Trophoblast cell (in vitro differentiated cells and primary cell): Measurements from ENCODE around the gene RPL10.

Experiments used
- DNase-seq, 2 donors: peaks; one replicate each; pipeline ENCODE4 v3.0.0-alpha.2; 2016
- H2AFZ ChIP-seq: 2 replicates; pipeline ENCODE4 v1.6.1; 2013; ENCODE audit warnings: low read length, moderate library complexity, mild to moderate bottlenecking; ENCODE audit not compliant: insufficient read depth, poor library complexity
- H2AK5ac ChIP-seq: 2 replicates; pipeline ENCODE4 v1.6.1; 2013; ENCODE audit warnings: mild to moderate bottlenecking, low read length
- H2BK120ac ChIP-seq: 2 replicates; pipeline ENCODE4 v1.6.1; 2013; ENCODE audit warnings: low read length, mild to moderate bottlenecking, moderate library complexity; ENCODE audit not compliant: insufficient read depth, poor library complexity
- H2BK12ac ChIP-seq: 2 replicates; pipeline ENCODE4 v1.6.1; 2013; ENCODE audit warnings: mild to moderate bottlenecking, low read length, moderate library complexity
- H2BK5ac ChIP-seq: 2 replicates; pipeline ENCODE4 v1.6.1; 2013; ENCODE audit warnings: low read length, low read depth, moderate library complexity, mild to moderate bottlenecking; ENCODE audit not compliant: poor library complexity
- H3K14ac ChIP-seq: 2 replicates; pipeline ENCODE4 v1.6.1; 2013; ENCODE audit warnings: mild to moderate bottlenecking, low read length
- H3K18ac ChIP-seq: 2 replicates; pipeline ENCODE4 v1.6.1; 2013; ENCODE audit warnings: mild to moderate bottlenecking, low read length
- H3K23ac ChIP-seq: 2 replicates; pipeline ENCODE4 v1.6.1; 2013; ENCODE audit warnings: low read length
- H3K27ac ChIP-seq: 2 replicates; pipeline ENCODE4 v1.5.1; 2013; ENCODE audit warnings: low read depth, mild to moderate bottlenecking, inconsistent platforms, low read length, moderate library complexity
- H3K27me3 ChIP-seq: 2 replicates; pipeline ENCODE4 v1.6.1; 2013; ENCODE audit warnings: inconsistent platforms, mild to moderate bottlenecking, low read length, moderate library complexity; ENCODE audit not compliant: insufficient read depth
- H3K36me3 ChIP-seq, 2 experiments: 1 replicate in 1 of 2; 2 replicates in 1 of 2; pipeline ENCODE4 v1.6.1; 2013; ENCODE audit warnings: low read length in 2 of 2, mild to moderate bottlenecking in 2 of 2, moderate library complexity in 1 of 2; ENCODE audit not compliant: insufficient read depth in 2 of 2, control insufficient read depth in 1 of 2
- H3K4ac ChIP-seq: 2 replicates; pipeline ENCODE4 v1.6.1; 2013; ENCODE audit warnings: low read depth, mild to moderate bottlenecking, low read length, moderate library complexity
- H3K4me1 ChIP-seq, 2 experiments: 1 replicate in 1 of 2; 2 replicates in 1 of 2; pipeline ENCODE4 v1.6.1; 2013; ENCODE audit warnings: low read length in 2 of 2, mild to moderate bottlenecking in 2 of 2, moderate library complexity in 1 of 2; ENCODE audit not compliant: insufficient read depth in 2 of 2, control insufficient read depth in 1 of 2
- H3K4me2 ChIP-seq: 2 replicates; pipeline ENCODE4 v1.6.1; 2013; ENCODE audit warnings: inconsistent platforms, mild to moderate bottlenecking, low read length, moderate library complexity
- H3K4me3 ChIP-seq: 2 replicates; pipeline ENCODE4 v1.5.1; 2013; ENCODE audit warnings: mild to moderate bottlenecking, low read depth, low read length, inconsistent platforms
- H3K79me1 ChIP-seq: one replicate; pipeline ENCODE4 v1.6.1; 2013; ENCODE audit warnings: low read length
- H3K79me2 ChIP-seq: 2 replicates; pipeline ENCODE4 v1.6.1; 2013; ENCODE audit warnings: low read length, mild to moderate bottlenecking; ENCODE audit not compliant: control insufficient read depth, insufficient read depth, poor library complexity
- H3K9ac ChIP-seq: 2 replicates; pipeline ENCODE4 v1.6.1; 2013; ENCODE audit warnings: mild to moderate bottlenecking, low read length
- H3K9me3 ChIP-seq: 2 replicates; pipeline ENCODE4 v1.6.1; 2013; ENCODE audit warnings: low read depth, mild to moderate bottlenecking, control low read depth, inconsistent platforms, low read length; ENCODE audit not compliant: insufficient read depth
- H4K12ac ChIP-seq: 2 replicates; pipeline ENCODE4 v1.6.1; 2013; ENCODE audit warnings: low read depth, mild to moderate bottlenecking, low read length, moderate library complexity
- H4K8ac ChIP-seq: 2 replicates; pipeline ENCODE4 v1.6.1; 2013; ENCODE audit warnings: low read depth, mild to moderate bottlenecking, low read length, moderate library complexity
- H4K91ac ChIP-seq: one replicate; pipeline ENCODE4 v1.6.1; 2013; ENCODE audit warnings: low read depth, mild to moderate bottlenecking, low read length, moderate library complexity
- WGBS: extraction: QIAGEN DNeasy Blood & Tissue Kit; methylation state at CpG from one replicate; pipeline ENCODE4 v1.1.7; 2013; ENCODE audit warnings: missing lambda C conversion rate; ENCODE audit not compliant: insufficient read length, insufficient coverage; ENCODE audit errors: extremely low coverage; 5-methylcytosine and 5-hydroxymethylcytosine counted together

The RPL10 gene

GRCh38 chrX:154413142-154413541 lies 15.0 kb downstream of the RPL10 start:
- no peak overlapping the region for H4K8ac ChIP-seq
- no CpG with 5 or more reads among the region's 8 CpGs for WGBS
- H3K79me1 ChIP-seq, result peaks cover 9% of the 10 kb centered on the region
- H3K27me3 ChIP-seq, result no peaks in the 10 kb centered on the region
- no peak overlapping the region for H2BK12ac ChIP-seq
- peaks cover 0 to 4% of the 10 kb centered on the region in 2 experiments for H3K36me3 ChIP-seq
- H3K18ac ChIP-seq, result no peak overlapping the region
- no peak overlapping the region for H2BK5ac ChIP-seq
- H3K79me2 ChIP-seq, result peaks cover 11% of the 10 kb centered on the region
- no peaks in the 10 kb centered on the region for H3K9me3 ChIP-seq
- no peak overlapping the region for H3K23ac ChIP-seq
- H3K14ac ChIP-seq, result no peak overlapping the region
- H2AK5ac ChIP-seq, result no peak overlapping the region
- no peak overlapping the region for H2AFZ ChIP-seq
- H3K27ac ChIP-seq, result no peak overlapping the region
- H4K12ac ChIP-seq, result no peak overlapping the region
- no peak overlapping the region for H3K4me3 ChIP-seq
- H3K4me1 ChIP-seq, result peaks cover 9 to 14% of the 10 kb centered on the region in 2 experiments
- H3K4ac ChIP-seq, result no peak overlapping the region
- no peak overlapping the region for H3K9ac ChIP-seq
- H4K91ac ChIP-seq, result no peak overlapping the region
- H2BK120ac ChIP-seq, result no peak overlapping the region
- no peak overlapping the region for H3K4me2 ChIP-seq
- DNase-seq, result no peak

GRCh38 chrX:154417157-154417556 lies 19.0 kb downstream of the RPL10 start:
- H2BK5ac ChIP-seq, result no peak overlapping the region
- no peaks in the 10 kb centered on the region for H3K79me2 ChIP-seq
- no peaks in the 10 kb centered on the region for H3K79me1 ChIP-seq
- H3K4me1 ChIP-seq, result peaks cover 2 to 4% of the 10 kb centered on the region in 2 experiments
- no peak overlapping the region for H3K27ac ChIP-seq
- no peak overlapping the region for H2BK12ac ChIP-seq
- H3K4me2 ChIP-seq, result no peak overlapping the region
- H3K14ac ChIP-seq, result no peak overlapping the region
- H2AFZ ChIP-seq, result no peak overlapping the region
- no peak overlapping the region for H3K4me3 ChIP-seq
- H2AK5ac ChIP-seq, result no peak overlapping the region
- H4K91ac ChIP-seq, result no peak overlapping the region
- no peaks in the 10 kb centered on the region for H3K27me3 ChIP-seq
- no CpG with 5 or more reads among the region's 7 CpGs for WGBS
- no peak overlapping the region for H3K9ac ChIP-seq
- no peaks in the 10 kb centered on the region for H3K9me3 ChIP-seq
- H3K18ac ChIP-seq, result no peak overlapping the region
- no peak overlapping the region for H3K4ac ChIP-seq
- peaks cover 9 to 14% of the 10 kb centered on the region in 2 experiments for H3K36me3 ChIP-seq
- DNase-seq, result no peak
- no peak overlapping the region for H4K8ac ChIP-seq
- H2BK120ac ChIP-seq, result no peak overlapping the region
- H3K23ac ChIP-seq, result no peak overlapping the region
- H4K12ac ChIP-seq, result no peak overlapping the region

- no CpG with 5 or more reads among the region's 8 CpGs for WGBS
- no peak overlapping the region for H4K91ac ChIP-seq
- no peak overlapping the region for H3K18ac ChIP-seq
- H3K79me2 ChIP-seq, result no peaks in the 10 kb centered on the region
- no peak overlapping the region for H3K14ac ChIP-seq
- H3K4ac ChIP-seq, result no peak overlapping the region
- H3K27ac ChIP-seq, result no peak overlapping the region
- H3K23ac ChIP-seq, result no peak overlapping the region
- H2BK12ac ChIP-seq, result no peak overlapping the region
- H2AFZ ChIP-seq, result no peak overlapping the region
- H2AK5ac ChIP-seq, result no peak overlapping the region
- no peak overlapping the region for H2BK5ac ChIP-seq
- peaks cover 9 to 10% of the 10 kb centered on the region in 2 experiments for H3K36me3 ChIP-seq
- H3K4me1 ChIP-seq, result no peaks in the 10 kb centered on the region
- no peak overlapping the region for H3K4me3 ChIP-seq
- no peak for DNase-seq
- no peaks in the 10 kb centered on the region for H3K9me3 ChIP-seq
- no peak overlapping the region for H2BK120ac ChIP-seq
- H4K12ac ChIP-seq, result no peak overlapping the region
- no peak overlapping the region for H4K8ac ChIP-seq
- H3K27me3 ChIP-seq, result no peaks in the 10 kb centered on the region
- H3K79me1 ChIP-seq, result no peaks in the 10 kb centered on the region
- no peak overlapping the region for H3K4me2 ChIP-seq
- no peak overlapping the region for H3K9ac ChIP-seq
Observed at GRCh38 chrX:154419189-154419588, 21.0 kb downstream of the RPL10 start.

GRCh38 chrX:154419688-154420401 lies 21.7 kb downstream of the RPL10 start:
- H3K4ac ChIP-seq, result no peak overlapping the region
- H3K36me3 ChIP-seq, result peaks cover 9 to 10% of the 10 kb centered on the region in 2 experiments
- no peak overlapping the region for H3K27ac ChIP-seq
- H4K8ac ChIP-seq, result no peak overlapping the region
- H3K18ac ChIP-seq, result no peak overlapping the region
- H3K27me3 ChIP-seq, result no peaks in the 10 kb centered on the region
- H3K9ac ChIP-seq, result no peak overlapping the region
- H3K79me1 ChIP-seq, result no peaks in the 10 kb centered on the region
- no peak overlapping the region for H2BK5ac ChIP-seq
- H3K79me2 ChIP-seq, result no peaks in the 10 kb centered on the region
- H4K12ac ChIP-seq, result no peak overlapping the region
- no peaks in the 10 kb centered on the region for H3K9me3 ChIP-seq
- no peak overlapping the region for H3K4me3 ChIP-seq
- H3K4me2 ChIP-seq, result no peak overlapping the region
- H2BK120ac ChIP-seq, result no peak overlapping the region
- no peak for DNase-seq
- no CpG with 5 or more reads among the region's 19 CpGs for WGBS
- no peak overlapping the region for H2AK5ac ChIP-seq
- H2BK12ac ChIP-seq, result no peak overlapping the region
- H3K14ac ChIP-seq, result no peak overlapping the region
- H3K4me1 ChIP-seq, result no peaks in the 10 kb centered on the region
- no peak overlapping the region for H4K91ac ChIP-seq
- H2AFZ ChIP-seq, result no peak overlapping the region
- H3K23ac ChIP-seq, result no peak overlapping the region
